HEK293T (cell line): ENCODE data around the gene B4GALT5.

Experiments used
- CTCF ChIA-PET: fragments of 350-600 bp; formaldehyde crosslinking; extraction: SDS; loops from one replicate; lab custom pipeline; 2021; ENCODE audit warnings: antibody characterized with exemption, inconsistent platforms; lab: Yijun Ruan, JAX
- POLR2A ChIA-PET: fragments of 350-600 bp; formaldehyde crosslinking; extraction: SDS; loops from one replicate; lab custom pipeline; 2020; ENCODE audit warnings: antibody characterized with exemption, inconsistent platforms; lab: Yijun Ruan, JAX
- DNase-seq: peaks from one replicate; pipeline ENCODE4 v3.0.0; 2012; ENCODE audit warnings: mixed read lengths; ENCODE audit errors: extremely low spot score
- ARNT ChIP-seq: fragments of 450-650 bp; IDR thresholded peaks from 2 replicates; pipeline ENCODE4 v1.6.1; 2017; ENCODE audit warnings: mild to moderate bottlenecking
- BHLHE40 ChIP-seq: fragments of 450-650 bp; IDR thresholded peaks from 2 replicates; pipeline ENCODE4 v1.6.1; 2016; ENCODE audit warnings: mild to moderate bottlenecking, moderate library complexity, borderline replicate concordance
- CTBP1 ChIP-seq: fragments of 450-650 bp; IDR thresholded peaks from 2 replicates; pipeline ENCODE4 v1.6.1; 2016; ENCODE audit warnings: borderline replicate concordance
- ELF4 ChIP-seq: fragments of 450-650 bp; IDR thresholded peaks from 2 replicates; pipeline ENCODE4 v1.6.1; 2017; ENCODE audit warnings: antibody characterized with exemption
- FOXA1 ChIP-seq: fragments of 450-650 bp; IDR thresholded peaks from 2 replicates; pipeline ENCODE4 v1.6.1; 2016; ENCODE audit warnings: mild to moderate bottlenecking
- FOXK2 ChIP-seq: fragments of 450-650 bp; IDR thresholded peaks from 2 replicates; pipeline ENCODE4 v1.6.1; 2016; ENCODE audit warnings: mild to moderate bottlenecking
- FOXM1 ChIP-seq: fragments of 450-650 bp; IDR thresholded peaks from 2 replicates; pipeline ENCODE4 v1.6.1; 2017; ENCODE audit warnings: mild to moderate bottlenecking, borderline replicate concordance
- HDGF ChIP-seq: fragments of 450-650 bp; IDR thresholded peaks from 2 replicates; pipeline ENCODE4 v1.6.1; 2017; ENCODE audit warnings: antibody characterized with exemption, borderline replicate concordance
- L3MBTL2 ChIP-seq: fragments of 450-650 bp; conservative IDR thresholded peaks from 2 replicates; pipeline ENCODE4 v1.6.1; 2016; ENCODE audit warnings: mild to moderate bottlenecking
- LEF1 ChIP-seq: fragments of 450-650 bp; IDR thresholded peaks from 2 replicates; pipeline ENCODE4 v1.6.1; 2017; ENCODE audit warnings: mild to moderate bottlenecking, borderline replicate concordance
- NFRKB ChIP-seq: fragments of 450-650 bp; IDR thresholded peaks from 2 replicates; pipeline ENCODE4 v1.6.1; 2016; ENCODE audit warnings: mild to moderate bottlenecking, moderate library complexity
- PKNOX1 ChIP-seq: fragments of 450-650 bp; IDR thresholded peaks from 2 replicates; pipeline ENCODE4 v1.6.1; 2016
- SP1 ChIP-seq: fragments of 450-650 bp; IDR thresholded peaks from 2 replicates; pipeline ENCODE4 v1.6.1; 2017
- SUZ12 ChIP-seq: fragments of 450-650 bp; IDR thresholded peaks from 2 replicates; pipeline ENCODE4 v1.6.1; 2016; ENCODE audit warnings: mild to moderate bottlenecking
- TARDBP ChIP-seq: fragments of 450-650 bp; IDR thresholded peaks from 2 replicates; pipeline ENCODE4 v1.6.1; 2016
- ZNF384 ChIP-seq: fragments of 450-650 bp; IDR thresholded peaks from 2 replicates; pipeline ENCODE4 v1.6.1; 2016

B4GALT5 gene

DNA sequence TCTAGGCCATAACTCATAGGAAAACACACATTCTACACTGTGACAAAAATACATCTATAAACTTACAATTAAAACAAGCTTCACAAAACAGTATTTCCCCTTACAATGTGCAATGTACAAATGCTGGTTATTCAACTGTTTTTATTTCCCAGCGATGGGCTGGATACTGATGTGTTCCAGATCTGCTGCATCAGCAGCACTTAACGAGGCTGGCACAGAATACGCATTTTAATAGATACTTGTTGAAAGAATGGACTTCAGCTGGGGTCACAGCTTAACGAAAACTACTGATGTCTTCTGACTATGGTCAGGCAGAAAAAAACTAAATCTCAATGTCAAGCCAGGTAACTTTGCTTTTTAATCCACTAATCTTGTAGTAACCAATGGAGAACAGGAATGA, 70.9 kb downstream of the B4GALT5 start:
- no peak for DNase-seq
- no peak for TF ChIP-seq HDGF
- TF ChIP-seq LEF1 = no peak
- TF ChIP-seq FOXM1 = no peak
- TF ChIP-seq NFRKB = no peak
- no peak for TF ChIP-seq SP1
- TF ChIP-seq ARNT = no peak
- TF ChIP-seq FOXK2 = no peak
- TF ChIP-seq PKNOX1 = no peak
- TF ChIP-seq SUZ12 = no peak
- TF ChIP-seq L3MBTL2 = no peak
- TF ChIP-seq ZNF384 = no peak
- TF ChIP-seq CTBP1 = no peak
- no peak for TF ChIP-seq FOXA1
- TF ChIP-seq TARDBP = no peak
- no peak for TF ChIP-seq BHLHE40
- no peak for TF ChIP-seq ELF4
- POLR2A ChIA-PET = no interaction called here
- CTCF ChIA-PET = interaction anchor here (0.6 kb wide), 1 partner anchor 300 kb away, joined by 4 read pairs; no protein-coding TSS in a partner anchor

- DNase-seq = no peak
- TF ChIP-seq CTBP1 (no peak), BHLHE40 (no peak), ELF4 (no peak)
- POLR2A ChIA-PET = no interaction called here
- CTCF ChIA-PET = no interaction called here
These were observed 71.7 kb downstream of the B4GALT5 start for GRCh38 chr20:49641683-49642656.

DNA sequence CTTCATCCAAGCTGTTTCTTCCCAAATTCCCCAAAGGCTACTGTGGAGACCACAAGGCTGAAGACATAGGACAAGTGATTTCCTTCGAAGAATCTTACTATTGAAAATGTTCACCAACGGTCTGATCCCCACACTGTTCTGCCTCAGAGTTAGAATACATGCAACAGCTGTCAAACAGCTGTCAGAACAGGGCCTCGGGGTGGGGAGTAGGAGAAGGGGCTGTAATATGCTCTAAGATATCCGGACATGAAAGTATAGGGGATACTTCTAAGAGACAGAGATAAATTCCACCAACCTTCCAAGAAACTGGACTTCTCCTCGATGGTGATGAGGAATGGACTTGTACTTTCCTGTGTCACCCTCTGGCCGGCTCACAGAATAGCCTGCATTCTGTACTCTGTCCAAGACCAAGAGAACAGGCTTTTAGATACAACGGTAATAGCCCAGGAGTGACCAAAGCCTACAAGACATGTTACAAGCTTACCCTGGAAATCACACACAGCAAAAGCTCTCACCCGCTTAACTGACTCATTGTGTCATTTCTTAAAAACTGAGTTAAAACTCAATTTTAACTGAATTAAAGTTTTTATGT, 76.5 kb downstream of the B4GALT5 start:
- CTCF ChIA-PET = interaction anchor here (0.9 kb wide), 1 partner anchor 251 kb away, joined by 3 read pairs; no protein-coding TSS in a partner anchor
- POLR2A ChIA-PET = no interaction called here
- no peak for TF ChIP-seq SP1
- no peak for DNase-seq

GRCh38 chr20:49636447-49636846, 77.2 kb downstream of the B4GALT5 start:
- ChIA-PET CTCF (interaction anchor here (0.9 kb wide), 1 partner anchor 252 kb away, joined by 3 read pairs; no protein-coding TSS in a partner anchor), POLR2A (no interaction called here)
- no peak for TF ChIP-seq FOXA1
- TF ChIP-seq NFRKB = no peak
- TF ChIP-seq FOXM1 = no peak
- DNase-seq = no peak

DNA sequence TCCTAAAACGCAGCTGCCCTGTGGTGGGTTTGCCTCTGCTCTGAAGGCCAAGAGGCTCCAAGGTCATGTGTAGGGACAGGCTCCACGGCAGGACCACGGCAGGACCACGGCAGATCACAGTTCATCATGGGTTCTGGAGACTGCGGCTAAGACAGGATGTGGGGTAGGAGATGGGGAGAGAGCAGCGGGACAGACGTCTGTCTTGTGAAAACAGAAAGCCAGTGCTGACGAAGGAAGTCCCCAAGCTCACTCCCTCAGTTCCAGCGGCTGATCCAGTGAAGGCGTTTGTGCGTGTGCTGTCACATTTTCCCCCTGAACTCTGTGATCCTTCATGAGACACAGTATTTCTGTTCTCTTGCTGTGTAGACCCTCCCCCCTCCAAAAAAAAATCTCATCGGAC, 77.8 kb downstream of the B4GALT5 start:
- no peak for DNase-seq
- POLR2A ChIA-PET = no interaction called here
- TF ChIP-seq FOXK2 (no peak), SUZ12 (no peak), HDGF (no peak), ARNT (no peak), FOXA1 (no peak), LEF1 (no peak), SP1 (no peak), BHLHE40 (no peak), FOXM1 (no peak), ELF4 (no peak), NFRKB (no peak), CTBP1 (no peak), L3MBTL2 (no peak), ZNF384 (no peak), TARDBP (no peak), PKNOX1 (no peak)
- CTCF ChIA-PET = no interaction called here

DNA sequence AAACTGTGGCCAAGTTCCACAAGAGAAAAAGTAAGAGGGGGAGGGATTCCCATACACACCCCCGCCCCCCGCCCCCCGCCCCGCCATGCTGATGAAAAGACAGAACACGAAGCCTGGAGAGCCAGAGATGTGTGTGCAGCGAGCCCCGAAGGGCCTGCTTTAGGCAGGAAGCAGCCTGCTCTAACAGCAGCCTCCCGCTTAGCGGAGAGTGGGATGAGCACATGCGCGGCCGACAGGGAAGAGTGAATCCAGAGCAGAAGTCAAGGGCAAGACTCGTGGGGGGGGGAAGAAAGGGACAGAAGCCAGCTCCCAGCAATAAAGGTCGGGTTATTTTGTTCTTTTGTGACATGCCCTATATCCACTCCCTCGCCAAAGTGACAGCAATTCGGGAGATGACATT, 78.5 kb downstream of the B4GALT5 start:
- POLR2A ChIA-PET = no interaction called here
- DNase-seq = no peak
- TF ChIP-seq FOXA1 (no peak), CTBP1 (no peak), TARDBP (no peak), FOXK2 (no peak), ELF4 (no peak), BHLHE40 (no peak), ARNT (no peak), PKNOX1 (no peak), FOXM1 (no peak), NFRKB (no peak), LEF1 (no peak), SP1 (no peak), HDGF (no peak)
- CTCF ChIA-PET = no interaction called here
